ENCODE data around the gene UQCR10. TPM values are rescaled to one million over a fixed set of nuclear protein-coding genes. Genes with fewer than 3 reads are reported as not detected.

UQCR10 gene
- total RNA-seq, 1 experiment from 2014 or later: 119 TPM

DNA sequence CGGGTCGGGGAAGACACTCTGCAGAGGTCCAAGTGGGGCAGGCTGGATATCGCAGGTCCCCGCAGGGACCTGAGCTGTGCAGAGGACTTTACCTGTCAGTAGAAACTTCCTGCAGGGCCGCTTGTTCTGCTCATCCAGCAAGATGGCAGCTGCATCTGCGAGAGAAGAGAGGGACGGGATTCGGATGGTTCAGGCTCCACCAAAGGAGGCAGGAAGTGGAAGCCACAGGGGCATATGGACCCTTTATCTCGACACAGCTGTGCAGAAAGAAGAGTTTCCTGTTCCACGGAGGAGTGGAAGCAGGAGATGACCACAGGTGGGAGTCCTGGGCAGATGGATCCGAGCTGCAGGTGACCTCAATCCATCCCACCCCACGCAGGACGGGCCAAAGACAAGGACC is 24.8 kb upstream of the UQCR10 start:
- DNase-seq (ENCODE audit: low spot score): no peak
- Histone ChIP-seq H3K27ac (ENCODE audit: low read depth, low read length, poor library complexity, severe bottlenecking) (no peak overlapping the region), H3K9me3 (ENCODE audit: low read depth, low read length, poor library complexity, severe bottlenecking) (no peaks in the 10 kb centered on the region), H3K36me3 (ENCODE audit: insufficient read depth, low read length, poor library complexity, severe bottlenecking) (no peaks in the 10 kb centered on the region), H3K4me3 (ENCODE audit: low read depth, low read length, poor library complexity, severe bottlenecking) (no peak overlapping the region), H3K4me1 (ENCODE audit: insufficient read depth, low read length, poor library complexity, severe bottlenecking) (no peaks in the 10 kb centered on the region), H3K27me3 (replicated peaks; ENCODE audit: insufficient read depth, low read depth, low read length, poor library complexity) (no peaks in the 10 kb centered on the region)
- intact Hi-C loops (cut with micrococcal nuclease; ENCODE audit: unreplicated experiment): no loop called here
- ChIA-PET POLR2A (ENCODE audit: low non-redundant PET) (no interaction called here), CTCF (no interaction called here)
- no TSS peak for BruUV-seq (replicated peaks)
- TF ChIP-seq, protein P1, sequence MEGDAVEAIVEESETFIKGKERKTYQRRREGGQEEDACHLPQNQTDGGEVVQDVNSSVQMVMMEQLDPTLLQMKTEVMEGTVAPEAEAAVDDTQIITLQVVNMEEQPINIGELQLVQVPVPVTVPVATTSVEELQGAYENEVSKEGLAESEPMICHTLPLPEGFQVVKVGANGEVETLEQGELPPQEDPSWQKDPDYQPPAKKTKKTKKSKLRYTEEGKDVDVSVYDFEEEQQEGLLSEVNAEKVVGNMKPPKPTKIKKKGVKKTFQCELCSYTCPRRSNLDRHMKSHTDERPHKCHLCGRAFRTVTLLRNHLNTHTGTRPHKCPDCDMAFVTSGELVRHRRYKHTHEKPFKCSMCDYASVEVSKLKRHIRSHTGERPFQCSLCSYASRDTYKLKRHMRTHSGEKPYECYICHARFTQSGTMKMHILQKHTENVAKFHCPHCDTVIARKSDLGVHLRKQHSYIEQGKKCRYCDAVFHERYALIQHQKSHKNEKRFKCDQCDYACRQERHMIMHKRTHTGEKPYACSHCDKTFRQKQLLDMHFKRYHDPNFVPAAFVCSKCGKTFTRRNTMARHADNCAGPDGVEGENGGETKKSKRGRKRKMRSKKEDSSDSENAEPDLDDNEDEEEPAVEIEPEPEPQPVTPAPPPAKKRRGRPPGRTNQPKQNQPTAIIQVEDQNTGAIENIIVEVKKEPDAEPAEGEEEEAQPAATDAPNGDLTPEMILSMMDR (conservative IDR thresholded peaks at IDR 0.05; ENCODE audit: low read depth, low read length): no peak
- TF ChIP-seq EZH2 (IDR thresholded peaks at IDR 0.05; ENCODE audit: borderline replicate concordance, low read depth, low read length, poor library complexity, severe bottlenecking): no peak

DNA sequence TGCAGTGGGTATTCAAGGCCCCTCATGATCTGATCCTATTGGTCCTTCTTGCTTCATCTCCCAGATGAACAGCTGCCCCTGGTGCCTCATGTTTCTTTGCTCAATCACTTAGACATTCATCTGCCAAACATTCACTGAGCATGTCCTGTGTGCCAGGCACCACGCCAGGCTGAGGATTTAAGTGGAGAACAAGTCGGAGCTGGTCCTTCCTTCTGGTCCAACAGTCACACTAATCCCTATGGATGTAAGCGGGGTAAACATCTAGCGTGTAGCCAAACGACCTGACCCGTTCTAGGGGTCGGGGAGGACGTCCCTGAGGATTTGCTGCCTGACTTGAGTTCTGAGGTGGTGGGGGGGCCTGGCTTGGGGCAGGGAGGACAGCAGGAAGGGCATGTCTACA is 22.3 kb upstream of the UQCR10 start:
- Histone ChIP-seq H3K4me1 (ENCODE audit: insufficient read depth, low read length, poor library complexity, severe bottlenecking) (no peaks in the 10 kb centered on the region), H3K9me3 (ENCODE audit: low read depth, low read length, poor library complexity, severe bottlenecking) (no peaks in the 10 kb centered on the region), H3K36me3 (ENCODE audit: insufficient read depth, low read length, poor library complexity, severe bottlenecking) (no peaks in the 10 kb centered on the region), H3K27ac (ENCODE audit: low read depth, low read length, poor library complexity, severe bottlenecking) (no peak overlapping the region), H3K4me3 (ENCODE audit: low read depth, low read length, poor library complexity, severe bottlenecking) (no peak overlapping the region), H3K27me3 (replicated peaks; ENCODE audit: insufficient read depth, low read depth, low read length, poor library complexity) (no peaks in the 10 kb centered on the region)
- peak; percentile 57 for DNase-seq (ENCODE audit: low spot score)
- TF ChIP-seq, protein P1 (conservative IDR thresholded peaks at IDR 0.05; ENCODE audit: low read depth, low read length): no peak
- TF ChIP-seq EZH2 (IDR thresholded peaks at IDR 0.05; ENCODE audit: borderline replicate concordance, low read depth, low read length, poor library complexity, severe bottlenecking): no peak
- intact Hi-C loops (cut with micrococcal nuclease; ENCODE audit: unreplicated experiment): no loop called here
- POLR2A ChIA-PET (ENCODE audit: low non-redundant PET): interaction anchor here (0.6 kb wide), 1 partner anchor 15 kb away, joined by 9 read pairs; no protein-coding TSS in a partner anchor
- CTCF ChIA-PET: no interaction called here
- no TSS peak for BruUV-seq (replicated peaks)

DNA sequence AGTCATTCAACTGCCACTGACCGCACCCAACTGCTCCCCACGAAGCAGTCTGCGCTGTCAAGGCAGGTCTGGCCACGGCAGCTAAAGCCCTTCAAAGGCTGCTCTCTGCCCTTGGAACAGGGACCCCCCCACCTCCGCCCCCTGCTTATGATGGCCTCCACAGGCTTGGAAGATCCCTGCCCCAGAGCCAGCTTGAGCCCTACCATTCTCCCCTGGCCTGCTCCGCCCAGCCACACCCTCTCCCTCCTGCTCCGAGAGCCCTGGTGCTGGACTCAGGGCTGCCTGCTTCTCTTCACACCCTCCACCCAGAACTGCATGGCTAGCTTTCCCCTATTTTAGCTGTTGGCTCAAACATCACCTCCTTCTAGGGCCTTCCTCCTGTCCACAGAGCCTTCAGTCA is 19.3 kb upstream of the UQCR10 start:
- CTCF ChIA-PET: no interaction called here
- intact Hi-C loops (cut with micrococcal nuclease; ENCODE audit: unreplicated experiment): no loop called here
- TF ChIP-seq, protein P1 (conservative IDR thresholded peaks at IDR 0.05; ENCODE audit: low read depth, low read length): no peak
- no peak for TF ChIP-seq EZH2 (IDR thresholded peaks at IDR 0.05; ENCODE audit: borderline replicate concordance, low read depth, low read length, poor library complexity, severe bottlenecking)

More for the DNA sequence above, 19.3 kb upstream of the UQCR10 start:
- H3K4me1 ChIP-seq (ENCODE audit: insufficient read depth, low read length, poor library complexity, severe bottlenecking): no peaks in the 10 kb centered on the region
- no peaks in the 10 kb centered on the region for H3K36me3 ChIP-seq (ENCODE audit: insufficient read depth, low read length, poor library complexity, severe bottlenecking)
- DNase-seq (ENCODE audit: low spot score): no peak
- no peaks in the 10 kb centered on the region for H3K27me3 ChIP-seq (replicated peaks; ENCODE audit: insufficient read depth, low read depth, low read length, poor library complexity)
- H3K4me3 ChIP-seq (ENCODE audit: low read depth, low read length, poor library complexity, severe bottlenecking): no peak overlapping the region
- H3K27ac ChIP-seq (ENCODE audit: low read depth, low read length, poor library complexity, severe bottlenecking): no peak overlapping the region
- POLR2A ChIA-PET (ENCODE audit: low non-redundant PET): no interaction called here
- no peaks in the 10 kb centered on the region for H3K9me3 ChIP-seq (ENCODE audit: low read depth, low read length, poor library complexity, severe bottlenecking)
- no TSS peak for BruUV-seq (replicated peaks)
